HG03457 (cell line): Measurements from ENCODE around the gene CNP.
"Not testable (repeated sequence)": the region's sequence is repeated elsewhere in the genome, so short reads cannot be mapped to it uniquely, and the experiment has no call there.

Experiments
- ATAC-seq: cut with Tn5 transposase; IDR thresholded peaks from one replicate; pipeline ENCODE4 v1.9.1; 2021; ENCODE audit warnings: moderate number of reproducible peaks; ENCODE audit not compliant: unreplicated experiment

The CNP gene

DNA sequence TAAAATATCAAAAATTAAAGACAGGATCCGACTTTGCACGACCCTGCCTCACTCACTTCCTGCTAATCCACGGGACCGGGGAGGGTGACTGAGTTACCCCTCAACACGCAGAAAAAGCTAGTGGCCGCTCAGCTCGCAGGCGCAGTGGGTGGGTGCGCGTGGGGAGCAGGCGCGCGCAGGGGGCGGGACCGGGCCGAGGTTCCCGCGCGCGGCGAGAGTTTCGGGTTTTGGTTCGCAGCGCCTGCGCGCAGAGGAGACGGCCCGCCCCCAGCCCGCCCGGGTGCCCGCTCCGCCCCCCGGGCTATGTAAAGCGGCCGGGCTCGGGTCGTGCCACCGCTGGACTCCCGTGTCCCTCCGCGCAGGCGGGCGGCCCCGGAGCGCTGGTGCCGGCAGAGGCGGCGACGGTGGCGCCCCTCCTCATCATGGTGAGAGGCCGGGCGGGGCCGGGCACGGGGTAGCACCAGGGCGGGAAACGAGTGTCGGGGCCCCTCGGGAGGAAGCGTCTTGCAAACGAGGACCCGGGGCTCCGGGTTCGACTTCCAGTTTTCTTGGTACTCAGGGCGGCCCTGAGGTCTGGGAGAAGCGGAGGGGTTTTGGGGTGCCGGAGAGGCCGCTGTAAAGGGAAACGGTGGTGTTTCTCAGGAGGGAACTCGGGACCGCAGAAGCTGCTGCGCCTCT lies at the start of gene CNP:
TSS of gene CNP (plus strand) at position 333 of the 678 bp plus-strand sequence. CDS start at position 423, 90 bp downstream.
- ATAC-seq, result peak; percentile 44

DNA sequence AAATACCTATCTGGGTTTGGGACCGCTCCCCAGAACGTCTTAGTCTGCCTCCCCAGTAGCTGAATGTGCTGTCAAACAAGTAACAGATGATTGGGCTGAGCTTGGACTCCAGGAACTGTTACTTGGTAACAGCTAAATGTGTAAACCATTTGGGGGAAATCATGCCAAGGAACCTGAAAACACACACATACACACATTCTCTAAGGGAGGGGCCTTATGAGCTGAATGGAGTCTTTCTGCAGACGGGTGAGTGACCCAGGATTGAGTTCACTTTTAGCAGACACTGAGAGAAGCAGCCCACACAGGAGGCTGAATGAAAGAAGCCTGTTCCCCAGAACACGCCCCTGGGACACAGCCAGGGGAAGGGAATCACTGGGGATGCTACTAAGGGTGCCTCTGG lies 49.4 kb upstream of the CNP start:
- ATAC-seq, result no peak

DNA sequence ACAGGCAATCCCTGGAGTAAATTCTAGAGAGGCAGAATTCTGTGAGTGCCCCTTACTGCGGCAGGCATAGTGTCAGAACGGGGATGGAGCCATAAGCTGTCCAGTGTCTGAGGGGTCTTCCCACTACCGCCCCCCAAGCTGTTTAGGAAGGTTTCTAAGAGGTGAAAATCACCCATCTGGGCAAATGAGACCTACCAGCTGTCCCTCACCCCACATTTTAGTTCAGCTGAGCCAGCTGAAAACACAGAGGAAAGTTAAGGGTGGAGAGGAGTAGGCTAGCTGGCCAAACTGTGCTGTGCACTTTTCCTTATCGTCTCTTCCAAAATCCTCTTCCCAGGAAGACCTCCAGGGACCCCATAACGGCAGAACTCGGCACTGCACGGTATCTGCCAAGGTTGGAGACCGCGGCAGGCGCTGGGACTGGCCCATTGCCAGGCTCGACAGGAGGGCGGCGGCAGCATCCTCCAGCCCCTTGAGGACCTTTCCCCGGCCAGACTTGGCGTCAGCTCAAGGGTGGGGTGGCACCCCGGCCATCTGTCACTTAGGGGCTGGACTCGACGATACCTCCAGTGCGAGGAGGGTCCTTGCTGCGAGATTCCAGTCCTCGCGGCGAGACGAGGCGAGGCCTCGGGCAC lies 48.8 kb upstream of the CNP start:
- no peak for ATAC-seq

DNA sequence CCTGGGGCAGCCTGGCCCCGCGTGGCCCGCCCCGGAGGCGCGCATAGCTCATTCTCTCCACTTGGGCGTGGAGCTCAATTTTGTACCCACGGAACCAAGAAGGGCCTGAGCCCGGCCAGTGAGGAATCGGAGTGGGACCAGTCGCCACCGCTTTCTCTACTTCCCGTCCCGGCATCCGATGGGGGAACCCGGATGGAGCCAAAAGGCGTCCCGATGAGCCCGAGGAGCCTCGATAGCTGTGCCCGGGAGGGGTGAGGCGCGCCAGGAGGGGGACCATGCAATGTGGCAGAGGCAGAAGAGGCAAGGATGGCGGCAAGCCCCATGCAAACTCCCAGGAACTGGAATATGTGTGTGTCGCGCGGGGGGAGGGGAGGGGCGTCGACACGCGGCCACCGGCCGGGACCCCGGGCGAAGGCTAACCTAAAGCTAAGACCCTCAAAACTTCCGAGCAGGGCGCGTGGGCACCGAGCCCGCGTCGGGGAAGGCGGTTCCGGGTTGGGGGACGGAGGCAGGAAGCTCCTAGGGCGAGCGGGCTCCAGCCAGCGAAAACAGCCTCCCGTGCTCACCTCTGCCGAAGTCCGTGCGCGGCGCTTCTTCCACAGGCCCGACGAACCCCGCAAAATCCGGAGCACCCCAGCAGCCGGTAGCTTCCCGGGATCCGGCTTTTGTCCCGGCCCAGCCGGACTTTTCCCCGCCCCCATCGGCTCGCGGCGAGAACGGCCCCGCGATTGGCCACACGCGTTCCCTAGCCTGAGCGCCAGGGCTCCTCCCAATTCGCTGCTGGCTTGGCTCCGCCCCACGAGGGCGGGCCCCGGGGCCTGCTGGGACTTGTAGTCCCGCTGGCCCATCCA lies 48.1 kb upstream of the CNP start, which contains the start of gene ACLY:
TSS of gene ACLY (minus strand) at position 638 of the 851 bp plus-strand sequence. CDS start 5,078 bp downstream, outside the sequence.
- ATAC-seq, result peak; percentile 86

DNA sequence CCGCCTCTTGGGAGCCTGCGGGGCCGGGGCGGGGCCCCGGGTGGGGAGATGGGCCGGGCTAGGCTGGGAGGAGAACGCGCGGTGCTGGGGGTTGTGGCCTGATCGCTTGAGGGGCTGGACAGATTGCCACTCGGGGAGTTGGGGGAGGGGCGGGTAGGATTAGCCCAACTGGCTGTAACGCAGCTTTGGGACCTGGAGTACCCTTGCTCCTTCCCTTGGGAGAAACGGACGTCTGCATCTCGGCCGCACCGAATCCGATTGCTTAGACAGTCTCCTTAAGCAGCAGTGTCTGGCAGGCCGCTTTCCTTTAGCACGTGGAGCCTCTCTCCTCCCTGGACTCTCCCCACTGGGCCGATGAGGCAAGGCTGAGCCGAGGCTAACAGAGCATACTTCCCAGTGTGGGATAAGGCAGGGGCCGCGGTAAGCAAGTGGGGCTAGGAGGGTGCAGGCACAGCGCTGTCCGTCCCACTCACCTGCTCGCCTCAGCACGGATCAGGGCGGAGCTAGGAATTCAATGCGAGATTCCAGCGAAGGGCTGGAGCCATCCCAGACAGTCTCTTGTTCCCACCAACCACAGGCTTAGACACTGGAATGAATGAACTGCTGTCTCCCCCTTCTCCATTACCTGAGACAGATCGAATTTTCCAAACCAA lies 47.3 kb upstream of the CNP start:
- peak; percentile 16 for ATAC-seq

DNA sequence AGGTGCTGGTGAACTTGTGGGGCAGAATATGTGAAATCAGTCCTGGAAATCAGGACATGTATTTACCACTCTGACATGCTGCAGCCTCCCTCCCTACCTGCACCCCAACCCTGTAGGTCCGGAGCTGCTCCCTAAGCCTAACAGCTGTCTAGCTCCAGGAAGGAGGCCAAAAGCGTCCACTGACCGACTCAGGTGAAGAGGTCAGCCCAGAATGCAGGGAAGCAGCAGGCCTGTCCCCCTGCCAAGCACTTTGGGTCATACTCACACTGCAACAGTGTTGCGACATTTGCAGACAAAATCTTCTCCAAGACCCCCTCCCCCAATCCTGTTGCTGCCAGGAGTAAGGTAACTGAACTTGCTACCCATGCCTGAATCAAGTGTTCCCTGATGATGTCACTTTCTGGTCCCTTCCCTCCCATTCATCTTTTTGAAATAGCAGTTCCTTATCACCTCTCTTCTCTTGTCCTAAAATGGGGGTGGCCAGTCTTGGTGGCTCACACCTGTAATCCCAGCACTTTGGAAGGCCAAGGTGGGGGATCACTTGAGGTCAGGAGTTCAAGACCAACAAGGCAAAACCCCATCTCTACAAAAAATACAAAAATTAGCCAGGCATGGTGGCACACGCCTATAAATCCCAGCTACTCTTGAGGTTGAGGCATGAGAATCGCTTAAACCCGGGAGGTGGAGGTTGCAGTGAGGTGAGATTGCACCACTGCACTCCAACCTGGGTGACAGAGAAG lies 46.6 kb upstream of the CNP start:
- no peak for ATAC-seq

DNA sequence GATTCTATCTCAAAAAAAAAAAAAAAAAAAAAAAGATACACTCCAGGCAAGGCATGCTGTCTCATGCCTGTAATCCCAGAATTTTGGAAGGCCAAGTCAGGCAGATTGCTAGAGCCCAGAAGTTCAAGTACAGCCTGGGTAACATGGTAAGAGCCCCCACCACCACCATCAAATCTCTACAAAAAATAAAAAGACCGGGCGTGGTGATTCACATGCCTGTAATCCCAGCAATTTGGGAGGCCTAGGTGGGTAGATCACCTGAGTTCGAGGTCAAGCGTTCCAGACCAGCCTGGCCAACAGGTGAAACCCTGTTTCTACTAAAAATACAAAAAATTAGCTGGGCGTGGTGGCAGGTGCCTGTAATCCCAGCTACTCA lies 46.0 kb upstream of the CNP start:
- ATAC-seq, result no peak

DNA sequence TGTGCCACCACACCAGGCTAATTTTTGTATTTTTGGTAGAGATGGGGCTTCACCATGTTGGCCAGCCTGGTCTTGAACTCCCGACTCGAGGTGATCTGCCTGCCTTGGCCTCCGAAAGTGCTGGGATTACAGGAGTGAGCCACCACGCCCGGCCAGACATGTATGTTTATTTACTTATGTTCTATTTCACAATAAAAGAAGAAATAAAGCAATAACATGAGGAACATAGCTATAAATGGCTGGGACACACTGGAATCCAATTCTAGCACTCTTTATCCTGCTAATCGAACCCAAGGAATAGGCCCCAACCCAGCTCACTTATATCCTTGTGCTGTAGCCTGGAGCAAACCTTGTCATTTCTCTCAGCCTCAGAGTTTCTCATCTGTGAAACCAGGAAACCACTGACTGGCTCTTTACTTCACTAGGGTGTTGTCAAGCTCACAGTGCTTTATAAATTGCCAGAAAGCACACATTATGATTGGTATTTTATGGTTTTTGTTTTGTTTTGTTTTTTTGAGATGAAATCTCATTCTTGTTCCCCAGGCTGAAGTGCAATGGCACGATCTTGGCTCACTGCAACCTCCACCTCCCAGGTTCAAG lies 40.5 kb upstream of the CNP start:
- ATAC-seq, result no peak

DNA sequence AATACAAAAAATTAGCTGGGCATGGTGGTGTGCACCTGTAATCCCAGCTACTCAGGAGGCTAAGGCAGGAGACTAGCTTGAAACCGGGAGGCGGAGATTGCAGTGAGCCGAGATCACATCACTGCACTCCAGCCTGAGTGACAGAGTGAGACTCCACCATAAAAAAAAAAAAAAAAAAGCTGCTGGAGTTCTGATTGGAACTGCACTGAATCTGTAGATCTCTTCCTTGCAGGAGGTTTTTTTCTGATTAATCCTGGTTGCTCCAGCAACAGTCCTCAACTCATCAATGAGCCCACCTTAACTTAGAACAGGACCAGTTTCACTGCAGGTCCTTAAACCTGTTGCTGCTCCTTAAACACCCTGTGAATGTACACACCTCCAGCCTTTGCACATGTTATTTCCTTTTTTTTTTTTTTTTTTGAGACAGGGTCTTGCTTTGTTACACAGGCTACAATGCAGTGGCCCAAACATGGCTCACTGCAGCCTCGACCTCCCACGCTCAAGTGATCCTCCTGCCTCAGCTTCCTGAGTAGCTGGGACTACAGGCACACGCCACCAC lies 37.8 kb upstream of the CNP start:
- ATAC-seq, result no peak

DNA sequence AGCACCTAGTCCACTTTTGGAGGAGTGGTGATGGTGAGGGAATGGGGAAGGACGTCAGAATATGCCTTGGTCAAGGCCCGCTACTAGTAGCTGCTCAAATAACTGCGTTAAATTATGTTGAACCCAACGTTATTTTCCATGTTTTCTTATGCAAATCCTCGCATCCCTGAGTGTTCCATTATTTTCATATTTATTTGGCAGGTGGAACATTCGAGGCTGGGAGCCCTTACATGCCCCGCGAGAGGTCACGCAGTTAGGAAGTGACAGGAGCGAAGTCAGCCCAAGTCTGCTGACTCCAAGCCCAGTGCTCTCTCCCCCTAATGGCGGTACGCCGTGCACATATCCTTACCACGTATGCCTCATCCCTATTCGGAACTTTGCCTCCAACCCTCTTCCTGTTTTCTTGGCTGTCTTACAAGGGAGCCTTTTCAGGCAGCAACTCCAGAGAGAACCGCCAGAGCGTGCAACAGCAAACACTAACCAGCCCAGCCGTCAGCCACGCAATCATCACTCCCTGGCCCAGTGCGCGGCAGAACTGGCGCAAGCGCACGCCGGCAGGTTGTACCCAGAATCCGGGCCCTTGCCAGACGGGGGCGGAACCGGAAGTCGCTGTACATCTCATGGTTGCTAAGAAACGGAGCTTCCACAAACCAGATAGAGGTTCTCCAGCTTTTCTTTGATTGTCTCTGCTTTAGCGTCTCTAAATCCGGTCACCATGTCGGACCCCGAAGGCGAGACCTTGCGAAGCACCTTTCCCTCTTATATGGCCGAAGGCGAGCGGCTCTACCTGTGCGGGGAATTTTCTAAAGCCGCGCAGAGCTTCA lies 36.4 kb upstream of the CNP start, which contains the start of gene ODAD4:
TSS of gene ODAD4 (plus strand) at position 609 of the 824 bp plus-strand sequence. CDS start at position 716, 107 bp downstream.
- ATAC-seq, result peak; percentile 83

DNA sequence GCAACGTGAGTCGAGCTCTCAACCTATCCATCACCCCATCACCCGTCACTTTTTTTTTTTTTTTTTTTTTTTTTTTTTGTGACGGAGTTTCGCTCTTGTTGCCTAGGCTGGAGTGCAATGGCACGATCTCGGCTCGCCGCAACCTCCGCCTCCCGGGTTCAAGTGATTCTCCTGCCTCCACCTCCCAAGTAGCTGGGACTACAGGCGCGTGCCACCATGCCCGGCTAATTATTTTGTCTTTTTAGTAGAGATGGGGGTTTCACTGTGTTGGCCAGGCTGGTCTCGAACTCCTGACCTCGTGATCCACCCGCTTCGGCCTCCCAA lies 35.8 kb upstream of the CNP start:
- not testable (repeated sequence) for ATAC-seq

DNA sequence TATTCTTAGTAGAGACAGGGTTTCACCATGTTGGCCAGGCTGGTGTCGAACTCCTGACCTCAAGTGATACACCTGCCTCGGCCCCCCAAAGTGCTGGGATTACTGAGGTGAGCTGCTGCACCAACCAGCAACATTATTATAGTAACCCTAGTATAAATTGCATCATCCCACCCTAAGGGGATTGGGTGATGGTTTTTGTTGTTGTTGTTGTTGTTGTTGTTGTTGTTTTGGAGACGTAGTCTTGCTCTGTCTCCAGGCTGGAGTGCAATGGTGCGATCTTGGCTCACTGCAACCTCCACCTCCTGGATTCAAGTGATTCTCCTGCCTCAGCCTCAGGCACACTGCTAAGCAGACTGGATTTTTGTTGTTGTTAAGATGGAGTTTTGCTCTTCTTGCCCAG lies 34.9 kb upstream of the CNP start:
- not testable (repeated sequence) for ATAC-seq

DNA sequence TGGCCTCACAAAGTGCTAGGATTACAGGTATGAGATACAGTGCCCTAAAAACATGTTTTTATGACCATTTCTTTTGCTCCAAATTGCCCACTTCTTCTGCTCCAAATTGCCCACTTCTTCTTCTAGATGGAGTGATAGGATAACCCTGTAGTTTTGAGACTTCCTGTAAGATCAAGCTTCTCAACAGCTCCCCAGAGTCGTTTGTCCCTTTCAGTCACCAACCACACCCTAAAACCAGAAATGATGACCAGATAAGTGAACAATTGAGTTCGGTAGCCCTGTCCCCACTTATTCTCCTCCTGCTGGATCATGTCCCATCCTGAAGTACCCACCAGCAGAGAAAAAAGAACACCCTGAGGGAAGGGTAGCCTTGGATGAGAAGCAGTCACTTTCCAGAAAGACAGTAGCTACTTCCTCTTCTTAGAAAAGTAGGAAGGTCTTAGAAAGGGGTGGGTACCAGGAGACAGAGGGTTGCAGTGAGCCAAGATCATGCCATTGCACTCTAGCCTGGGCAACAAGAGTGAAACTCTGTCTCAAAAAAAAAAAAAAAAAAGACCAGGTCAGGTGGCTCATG lies 33.7 kb upstream of the CNP start:
- ATAC-seq, result no peak

DNA sequence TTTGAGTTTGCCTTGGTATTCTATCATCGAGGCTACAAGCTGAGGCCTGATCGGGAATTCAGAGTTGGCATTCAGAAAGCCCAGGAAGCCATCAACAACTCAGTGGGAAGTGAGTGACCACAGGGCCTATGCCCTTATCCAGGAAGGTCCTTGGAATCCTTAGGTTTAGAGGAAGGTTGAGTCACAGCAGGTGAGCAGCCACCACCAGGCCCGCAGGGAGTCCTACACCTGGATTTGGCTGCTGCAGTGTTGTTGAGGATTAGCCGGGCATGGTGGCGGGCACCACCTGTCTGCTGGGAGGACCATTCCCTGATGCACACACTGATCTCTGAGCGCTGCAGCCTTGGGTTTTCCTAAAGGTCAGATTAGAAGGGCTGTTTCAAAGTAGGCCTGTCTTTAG lies 31.0 kb upstream of the CNP start:
- ATAC-seq, result no peak

DNA sequence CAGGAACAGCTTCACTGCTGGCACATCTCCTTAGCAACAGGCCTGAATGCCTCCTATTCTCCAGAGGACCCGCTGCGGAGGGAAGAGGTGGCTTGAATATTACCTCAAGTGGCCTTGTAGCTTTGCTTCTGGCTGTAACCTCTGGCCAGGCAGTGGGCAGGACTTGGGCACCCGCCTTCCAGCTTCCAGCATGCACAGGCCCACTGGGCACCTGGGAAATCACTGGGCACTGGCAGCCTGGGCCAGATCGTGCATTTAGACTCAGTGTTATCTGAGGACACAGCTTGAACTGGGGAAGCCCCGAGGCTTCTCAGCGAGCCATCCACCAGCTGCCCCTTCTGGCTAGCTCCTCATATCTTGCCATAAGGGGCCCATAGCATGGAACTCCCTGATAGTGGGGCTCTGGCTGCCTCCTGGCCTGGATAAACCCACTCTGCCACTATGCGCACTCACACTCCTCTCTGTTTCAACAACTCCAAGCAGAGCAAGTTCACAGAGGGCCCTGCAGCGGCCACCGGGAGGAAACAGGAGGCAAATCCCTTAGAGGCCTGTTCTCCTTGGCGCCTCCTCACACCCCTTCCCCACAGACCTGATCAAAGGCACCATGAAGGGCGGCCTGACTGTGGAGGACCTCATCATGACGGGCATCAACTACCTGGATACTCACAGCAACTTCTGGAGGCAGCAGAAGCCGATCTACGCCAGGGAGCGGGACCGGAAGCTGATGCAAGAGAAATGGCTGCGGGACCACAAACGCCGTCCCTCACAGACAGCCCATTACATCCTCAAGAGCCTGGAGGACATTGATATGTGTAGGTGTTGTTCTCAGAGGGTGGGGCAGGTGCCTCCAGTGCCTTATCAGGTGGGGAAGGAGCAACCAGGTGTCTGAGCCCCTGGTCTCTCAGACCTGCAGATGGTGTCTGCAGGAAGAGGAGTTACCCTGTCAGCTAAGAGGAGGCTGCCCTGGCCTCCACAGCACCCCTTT lies 28.3 kb upstream of the CNP start:
- no peak for ATAC-seq

DNA sequence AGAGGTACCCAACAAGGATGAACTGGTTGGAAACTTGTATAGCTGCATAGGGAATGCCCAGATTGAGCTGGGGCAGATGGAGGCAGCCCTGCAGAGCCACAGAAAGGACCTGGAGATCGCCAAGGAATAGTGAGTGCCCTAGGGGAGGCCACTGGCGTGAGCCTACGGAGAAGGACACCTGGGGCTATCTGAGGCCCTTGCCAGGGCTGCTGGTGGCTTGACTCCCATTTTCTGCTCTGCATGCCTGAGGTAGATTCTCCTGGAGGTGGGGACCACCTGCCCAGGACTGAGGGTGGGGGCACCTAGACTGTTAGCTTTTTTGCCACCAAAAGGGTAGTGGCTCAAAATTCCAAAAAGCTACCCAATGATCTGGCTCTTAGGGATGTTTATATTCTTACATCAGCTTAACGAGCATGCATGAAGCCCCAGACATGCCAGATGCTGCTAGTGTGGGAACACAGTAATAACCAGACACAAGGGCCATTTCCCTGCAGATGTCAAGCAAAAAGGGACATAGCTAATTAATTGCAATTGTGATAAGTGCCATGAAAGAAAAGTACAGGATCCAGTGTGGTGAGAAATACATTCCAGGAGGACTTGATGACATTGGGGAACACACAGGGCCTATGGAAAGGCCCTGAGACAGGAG lies 27.4 kb upstream of the CNP start:
- ATAC-seq, result no peak

DNA sequence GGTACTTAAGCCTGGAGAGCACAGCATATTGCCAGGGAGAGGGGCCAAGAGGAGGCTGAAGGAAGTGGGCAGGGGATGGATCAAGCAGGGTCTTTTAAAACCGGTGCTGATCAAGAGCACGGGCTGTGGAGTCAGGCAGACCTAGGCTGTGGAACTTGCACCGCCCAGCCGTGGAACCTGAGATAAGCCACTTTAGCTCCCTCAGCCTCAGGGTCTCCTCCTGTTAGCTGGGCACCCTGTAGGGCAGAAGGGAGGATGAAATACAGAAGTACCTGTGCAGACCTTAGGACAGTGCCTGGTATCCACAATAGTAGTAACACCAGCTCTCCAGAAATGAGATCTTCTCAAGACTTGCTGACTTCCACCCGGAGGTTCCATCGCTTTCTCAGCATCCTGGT lies 26.9 kb upstream of the CNP start:
- no peak for ATAC-seq
